Measurements from ENCODE around the gene PFDN5. TPM values are rescaled to one million over a fixed set of nuclear protein-coding genes. Genes with fewer than 3 reads are reported as not detected.

PFDN5 gene
- total and polyA plus RNA-seq, 2 experiments from 2014 or later, result 199 to 567 TPM

- no peaks in the 10 kb centered on the region for H3K9me2 ChIP-seq (ENCODE audit: insufficient read depth)
- H3K4me1 ChIP-seq (ENCODE audit: insufficient read depth), result no peaks in the 10 kb centered on the region
- H3K4me3 ChIP-seq, result no peak overlapping the region
- no peak overlapping the region for H3K27ac ChIP-seq (ENCODE audit: low read depth)
- no peak overlapping the region for H2AFZ ChIP-seq
- no peak overlapping the region for H3K4me2 ChIP-seq
- ATAC-seq, result no peak
- no peaks in the 10 kb centered on the region; the same call in 1 of the 2 replicates for H4K20me1 ChIP-seq (replicated peaks; ENCODE audit: insufficient read depth)
- Mint-ChIP-seq H3K27ac (no peak overlapping the region), H3K27me3 (ENCODE audit: insufficient read depth, low read depth, poor library complexity) (peaks cover 2% of the 10 kb centered on the region), H3K9me3 (no peaks in the 10 kb centered on the region; the same call in 2 of the 3 replicates), H3K36me3 (ENCODE audit: low read depth) (peaks cover 47% of the 10 kb centered on the region), H3K4me1 (no peaks in the 10 kb centered on the region), H3K4me3 (no peak overlapping the region)
- no peaks in the 10 kb centered on the region for H3K27me3 ChIP-seq (ENCODE audit: insufficient read depth)
- no peaks in the 10 kb centered on the region for H3K79me2 ChIP-seq (replicated peaks; ENCODE audit: insufficient read depth)
- H3K36me3 ChIP-seq (ENCODE audit: insufficient read depth), result peaks cover 15% of the 10 kb centered on the region
- no peak for DNase-seq (ENCODE audit: low spot score)
- TF ChIP-seq CTCF (conservative IDR thresholded peaks at IDR 0.05; ENCODE audit: low read depth in 2 of 2) (no peak), ETS1 (IDR thresholded peaks at IDR 0.05) (no peak), EZH2phosphoT487 (IDR thresholded peaks at IDR 0.05; ENCODE audit: unreplicated experiment) (no peak), ZNF462 (CRISPR knock-in tag; IDR thresholded peaks at IDR 0.05) (no peak), ZNF331 (CRISPR knock-in tag; IDR thresholded peaks at IDR 0.05; ENCODE audit: low read depth) (no peak), STAT1 (IDR thresholded peaks at IDR 0.05; ENCODE audit: unreplicated experiment) (no peak), ZNF114 (CRISPR knock-in tag; IDR thresholded peaks at IDR 0.05) (no peak), CREB1 (CRISPR knock-in tag; IDR thresholded peaks at IDR 0.05; ENCODE audit: low read depth) (no peak), POLR2AphosphoS5 (IDR thresholded peaks at IDR 0.05; ENCODE audit: low read depth) (no peak), EZH2 (IDR thresholded peaks at IDR 0.05; ENCODE audit: low read depth, unreplicated experiment) (no peak), REST (IDR thresholded peaks at IDR 0.05; ENCODE audit: unreplicated experiment) (no peak), JUNB (IDR thresholded peaks at IDR 0.05; ENCODE audit: unreplicated experiment) (no peak), NANOG (IDR thresholded peaks at IDR 0.05; ENCODE audit: borderline replicate concordance) (no peak)
- H3F3A ChIP-seq (replicated peaks; ENCODE audit: low read depth), result 0 out of 2 replicates have a peak, but pooled peaks cover 2% of the 10 kb centered on the region
These were observed 12.9 kb downstream of the PFDN5 start for GRCh38 chr12:53308276-53308675.

All from GM23338 (cell line).